K562 (cell line): Measurements from ENCODE around the gene MYBPC3. TPM values are rescaled to one million over a fixed set of nuclear protein-coding genes. Genes with fewer than 3 reads are reported as not detected.
A peak's percentile ranks its signal among the peaks of the same experiment; 100 is the strongest.

ENCODE experiments used
- ATAC-seq: fragments of 200-7000 bp; cut with Tn5 transposase; 3 replicates; pipeline ENCODE4 v1.9.1; 2020; ENCODE audit warnings: moderate library complexity
- BruUV-seq: library from RNA; stranded (reverse); fragments of 400-500 nt; replicated peaks from 2 replicates; lab custom pipeline; 2021; lab: Mats Ljungman, UMichigan
- CTCF ChIA-PET: fragments of 300-600 bp; formaldehyde crosslinking; extraction: SDS; loops from one replicate; lab custom pipeline; 2021; ENCODE audit warnings: low intra/inter-chr PET ratio; lab: Yijun Ruan, JAX
- POLR2A ChIA-PET: fragments of 300-600, 350-650 bp; sonication (Branson Sonifier 250); formaldehyde crosslinking; extraction: SDS; loops from one replicate; lab custom pipeline; 2021; ENCODE audit warnings: antibody characterized with exemption, inconsistent platforms; lab: Yijun Ruan, JAX
- DNase-seq, 4 experiments: peaks; one replicate each; pipeline versions ENCODE4 v3.0.0 to v3.0.0-alpha.2; 2011 to 2018; ENCODE audit warnings: low spot score in 3 of 4, mixed read lengths in 3 of 4; ENCODE audit errors: extremely low read depth in 1 of 4
- FAIRE-seq: peaks from 2 replicates; lab custom pipeline; 2011; peaks lifted over from hg19 to GRCh38; lab: Jason Lieb, UNC
- H2AFZ ChIP-seq: 2 replicates; pipeline ENCODE4 v1.6.0; 2011; ENCODE audit warnings: low read depth, low read length, control low read depth, inconsistent platforms
- H3K27ac ChIP-seq: fragments of 200-600 bp; 3 replicates; pipeline ENCODE4 v1.8.0; 2011; ENCODE audit warnings: low read depth, mild to moderate bottlenecking, control low read depth, inconsistent platforms, low read length, moderate library complexity, mixed read lengths; ENCODE audit errors: extremely low read depth
- H3K27me3 ChIP-seq, 2 experiments: fragments of 300-600 bp in 1 of 2; 2 replicates in 1 of 2; 3 replicates in 1 of 2; pipeline versions ENCODE4 v1.6.0 to v1.8.0; 2011; ENCODE audit warnings: inconsistent platforms in 2 of 2, low read length in 2 of 2, mild to moderate bottlenecking in 1 of 2, mixed read lengths in 1 of 2, moderate library complexity in 1 of 2; ENCODE audit not compliant: control insufficient read depth in 2 of 2, insufficient read depth in 2 of 2
- H3K36me3 ChIP-seq: fragments of 300-600 bp; 3 replicates; pipeline ENCODE4 v1.8.0; 2011; ENCODE audit warnings: mild to moderate bottlenecking, low read length, inconsistent platforms; ENCODE audit not compliant: control insufficient read depth, insufficient read depth
- H3K4me1 ChIP-seq, 2 experiments: fragments of 200-600 bp in 1 of 2; replicated peaks in 1 of 2; 2 replicates in 1 of 2; 3 replicates in 1 of 2; pipeline versions ENCODE4 v1.5.1 to v1.8.0; 2011; ENCODE audit warnings: inconsistent platforms in 2 of 2, low read length in 2 of 2, mild to moderate bottlenecking in 1 of 2, mixed read lengths in 1 of 2, moderate library complexity in 1 of 2; ENCODE audit not compliant: control insufficient read depth in 2 of 2, insufficient read depth in 2 of 2
- H3K4me2 ChIP-seq: 2 replicates; pipeline ENCODE4 v1.6.1; 2011; ENCODE audit warnings: low read length, control low read depth, inconsistent platforms, mixed read lengths; ENCODE audit not compliant: insufficient read depth
- H3K4me3 ChIP-seq: fragments of 200-600 bp; sonication (generic), shearing (Covaris generic); 2 replicates; pipeline ENCODE4 v1.5.1; 2016; ENCODE audit warnings: control low read depth, inconsistent platforms
- H3K79me2 ChIP-seq: fragments of 200-600 bp; 3 replicates; pipeline ENCODE4 v1.8.0; 2011; ENCODE audit warnings: low read length, inconsistent platforms; ENCODE audit not compliant: control insufficient read depth, insufficient read depth
- H3K9ac ChIP-seq, 2 experiments: 2 replicates each; pipeline versions ENCODE4 v1.6.0 to v1.6.1; 2011; ENCODE audit warnings: low read depth in 2 of 2, low read length in 2 of 2, control low read depth in 1 of 2, inconsistent platforms in 1 of 2, mild to moderate bottlenecking in 1 of 2, mixed read lengths in 1 of 2; ENCODE audit not compliant: insufficient read depth in 1 of 2
- H3K9me1 ChIP-seq: one replicate; pipeline ENCODE4 v1.6.0; 2011; ENCODE audit warnings: inconsistent platforms, mild to moderate bottlenecking, low read length, moderate library complexity; ENCODE audit not compliant: control insufficient read depth, insufficient read depth
- H3K9me3 ChIP-seq: replicated peaks from 2 replicates; pipeline ENCODE4 v1.5.1; 2011; ENCODE audit warnings: low read depth, low read length, inconsistent platforms; ENCODE audit not compliant: control insufficient read depth, insufficient read depth
- H4K20me1 ChIP-seq: replicated peaks from 2 replicates; pipeline ENCODE4 v1.6.1; 2011; ENCODE audit warnings: low read length, inconsistent platforms, mixed read lengths; ENCODE audit not compliant: control insufficient read depth, insufficient read depth
- ELF4 ChIP-seq: fragments of 450-650 bp; formaldehyde crosslinking; IDR thresholded peaks from 2 replicates; pipeline ENCODE4 v1.4.0; 2022; ENCODE audit warnings: missing genetic modification characterization
- HSF4 ChIP-seq: fragments of 250-450 bp; sonication (Bioruptor Pico); IDR thresholded peaks from 2 replicates; pipeline ENCODE4 v2.1.2; 2022; ENCODE audit warnings: mild to moderate bottlenecking, moderate library complexity, borderline replicate concordance
- KDM1A ChIP-seq, 2 experiments: fragments of 450-650 bp; IDR thresholded peaks; 2 replicates each; pipeline ENCODE4 v1.6.1; 2016; ENCODE audit warnings: mild to moderate bottlenecking in 2 of 2
- RBM25 ChIP-seq: fragments of 200-400 bp; formaldehyde crosslinking; IDR thresholded peaks from 2 replicates; pipeline ENCODE4 v1.6.1; 2018; ENCODE audit warnings: low read length, low read depth, moderate library complexity; ENCODE audit not compliant: severe bottlenecking
- TBP ChIP-seq: optimal IDR thresholded peaks from 2 replicates; pipeline ENCODE3; 2011; ENCODE audit warnings: low read depth, low read length, improper control_type of control experiment
- ZNF311 ChIP-seq: fragments of 250-450 bp; sonication (Bioruptor Pico); IDR thresholded peaks from 2 replicates; pipeline ENCODE4 v1.4.0; 2020; ENCODE audit warnings: mild to moderate bottlenecking, moderate library complexity
- WGBS: fragments of 100-300 bp; shearing (Covaris generic); methylation state at CpG from one replicate; pipeline ENCODE4 v1.1.6; 2016; ENCODE audit warnings: low coverage, mixed read lengths; ENCODE audit not compliant: insufficient coverage; ENCODE audit errors: missing lambda C conversion rate; 5-methylcytosine and 5-hydroxymethylcytosine counted together
- in situ Hi-C: fragments of 300-500 bp; cut with MboI; formaldehyde crosslinking; loops from 4 replicates; pipeline ENCODE4 v1.15.0; 2018; ENCODE audit warnings: inconsistent platforms, mixed read lengths
- intact Hi-C: fragments of 100-400 bp; cut with micrococcal nuclease; formaldehyde crosslinking; loops from 2 replicates; pipeline ENCODE4 v1.14.2; 2022
- polyA plus RNA-seq, 8 experiments: library from polyadenylated mRNA; depleted of rRNA in 4 of 8; stranded (reverse) in 5 of 8; unstranded in 3 of 8; fragments of >200 nt; fragmentation: Nextera tagmentation in 2 of 8; fragmentation: Illumina TruSeq in 1 of 8; extraction: Ambion mirVana in 2 of 8; extraction: Trizol in 1 of 8; gene quantifications; 2 replicates each; pipeline versions ENCODE4 v1.2.1 to v1.2.3, GENCODE V29; 2011 to 2014; ENCODE audit warnings: inconsistent platforms in 1 of 8, missing spikeins in 1 of 8
- total RNA-seq, 7 experiments: library from RNA; depleted of rRNA in 6 of 7; stranded (reverse); fragments of >200 nt in 6 of 7; fragmentation: Illumina TruSeq in 2 of 7; extraction: Trizol in 2 of 7; gene quantifications; 2 replicates each; pipeline versions ENCODE4 v1.2.1 to v1.2.3, GENCODE V29; 2011 to 2021; ENCODE audit warnings: low replicate concordance in 1 of 7
- TF ChIP-seq, protein P1 (sequence below): sonication (generic); formaldehyde crosslinking; IDR thresholded peaks from 2 replicates; pipeline ENCODE4 v1.8.0; 2023; ENCODE audit warnings: mild to moderate bottlenecking, missing genetic modification reagents

Gene MYBPC3
- total and polyA plus RNA-seq, 9 of the 15 experiments (the other 6 are each of a cell fraction or from before 2014, with no cell fraction given), result 0.01 TPM; not detected in 8

DNA sequence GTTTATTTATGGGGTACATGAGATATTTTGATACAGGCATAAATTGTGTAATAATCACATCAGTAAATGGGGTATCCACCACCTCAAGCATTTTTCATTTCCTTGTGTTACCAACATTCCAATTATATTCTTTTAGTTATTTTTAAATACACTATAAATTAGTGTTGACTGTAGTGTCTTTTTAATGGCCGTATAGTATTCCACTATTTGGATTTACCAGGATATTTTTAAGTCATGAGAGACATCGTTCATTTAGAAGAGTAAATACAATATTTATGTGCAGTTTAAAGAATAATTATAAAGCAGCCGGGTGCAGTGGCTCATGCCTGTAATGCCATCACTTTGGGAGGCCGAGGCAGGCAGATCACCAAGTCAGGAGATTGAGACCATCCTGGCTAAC lies 32.0 kb upstream of the MYBPC3 start (continued):
- peak; percentile 84 for TF ChIP-seq RBM25
- peak; percentile 16 to 20; a peak in 1 of 4 replicates for TF ChIP-seq KDM1A (IDR thresholded peaks at IDR 0.05)

DNA sequence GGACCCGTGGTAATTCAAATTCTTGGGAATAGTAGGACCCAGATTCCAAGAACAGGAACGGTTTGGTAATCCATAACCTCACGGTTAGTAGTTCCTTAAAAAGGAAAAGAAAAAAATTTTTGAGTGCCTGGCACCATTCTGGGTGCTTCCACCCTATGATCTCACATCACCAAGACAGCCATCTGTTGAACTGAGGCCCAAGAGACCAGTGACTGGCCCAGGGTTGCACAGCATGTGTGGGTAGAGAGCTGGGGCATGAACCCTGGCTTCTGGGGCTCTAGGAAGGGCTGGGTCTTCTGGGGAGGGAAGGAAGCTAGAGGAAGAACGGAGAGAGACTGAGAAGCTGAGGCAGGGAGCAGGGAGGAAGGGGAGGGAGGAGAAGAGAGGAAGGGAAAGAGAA lies 30.6 kb upstream of the MYBPC3 start:
- TF ChIP-seq ZNF311 (CRISPR knock-in tag) (no peak), TBP (no peak), ELF4 (CRISPR knock-in tag) (0 out of 2 replicates have a peak, but pooled peaks have one; percentile 33), HSF4 (CRISPR knock-in tag) (no peak)
- TF ChIP-seq, protein P1, sequence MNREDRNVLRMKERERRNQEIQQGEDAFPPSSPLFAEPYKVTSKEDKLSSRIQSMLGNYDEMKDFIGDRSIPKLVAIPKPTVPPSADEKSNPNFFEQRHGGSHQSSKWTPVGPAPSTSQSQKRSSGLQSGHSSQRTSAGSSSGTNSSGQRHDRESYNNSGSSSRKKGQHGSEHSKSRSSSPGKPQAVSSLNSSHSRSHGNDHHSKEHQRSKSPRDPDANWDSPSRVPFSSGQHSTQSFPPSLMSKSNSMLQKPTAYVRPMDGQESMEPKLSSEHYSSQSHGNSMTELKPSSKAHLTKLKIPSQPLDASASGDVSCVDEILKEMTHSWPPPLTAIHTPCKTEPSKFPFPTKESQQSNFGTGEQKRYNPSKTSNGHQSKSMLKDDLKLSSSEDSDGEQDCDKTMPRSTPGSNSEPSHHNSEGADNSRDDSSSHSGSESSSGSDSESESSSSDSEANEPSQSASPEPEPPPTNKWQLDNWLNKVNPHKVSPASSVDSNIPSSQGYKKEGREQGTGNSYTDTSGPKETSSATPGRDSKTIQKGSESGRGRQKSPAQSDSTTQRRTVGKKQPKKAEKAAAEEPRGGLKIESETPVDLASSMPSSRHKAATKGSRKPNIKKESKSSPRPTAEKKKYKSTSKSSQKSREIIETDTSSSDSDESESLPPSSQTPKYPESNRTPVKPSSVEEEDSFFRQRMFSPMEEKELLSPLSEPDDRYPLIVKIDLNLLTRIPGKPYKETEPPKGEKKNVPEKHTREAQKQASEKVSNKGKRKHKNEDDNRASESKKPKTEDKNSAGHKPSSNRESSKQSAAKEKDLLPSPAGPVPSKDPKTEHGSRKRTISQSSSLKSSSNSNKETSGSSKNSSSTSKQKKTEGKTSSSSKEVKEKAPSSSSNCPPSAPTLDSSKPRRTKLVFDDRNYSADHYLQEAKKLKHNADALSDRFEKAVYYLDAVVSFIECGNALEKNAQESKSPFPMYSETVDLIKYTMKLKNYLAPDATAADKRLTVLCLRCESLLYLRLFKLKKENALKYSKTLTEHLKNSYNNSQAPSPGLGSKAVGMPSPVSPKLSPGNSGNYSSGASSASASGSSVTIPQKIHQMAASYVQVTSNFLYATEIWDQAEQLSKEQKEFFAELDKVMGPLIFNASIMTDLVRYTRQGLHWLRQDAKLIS (CRISPR knock-in tag), result no peak
- intact Hi-C loops (no loop called here), in situ Hi-C loops (no loop called here)
- Histone ChIP-seq H3K9me1 (no peaks in the 10 kb centered on the region), H3K9me3 (no peaks in the 10 kb centered on the region), H3K4me3 (no peak overlapping the region), H3K9ac (peak overlapping the region in 1 of 2 experiments; percentile 31; a peak in 1 of 4 replicates), H3K27ac (no peak overlapping the region), H3K4me1 (peaks cover 13 to 16% of the 10 kb centered on the region in 2 experiments), H3K4me2 (no peak overlapping the region), H3K79me2 (peaks cover 2% of the 10 kb centered on the region; the same call in 1 of the 3 replicates), H3K36me3 (no peaks in the 10 kb centered on the region), H4K20me1 (no peaks in the 10 kb centered on the region), H2AFZ (peak overlapping the region; percentile 56), H3K27me3 (no peaks in the 10 kb centered on the region)
- no TSS peak for BruUV-seq
- CTCF ChIA-PET, result no interaction called here
- WGBS, result 20% methylated on average over 4 of the region's 4 CpGs
- FAIRE-seq (no peak), ATAC-seq (no peak), DNase-seq (no peak)
- POLR2A ChIA-PET, result interaction anchor here (0.9 kb wide), 1 partner anchor 10 kb away, joined by 4 read pairs; no protein-coding TSS in a partner anchor
